H9 (cell line): ENCODE results near the gene RNF213. TPM values are rescaled to one million over a fixed set of nuclear protein-coding genes. Genes with fewer than 3 reads are reported as not detected.

Source experiments
- DNase-seq: peaks from one replicate; pipeline ENCODE4 v3.0.0-alpha.2; 2017
- H2AFZ ChIP-seq: one replicate; pipeline ENCODE4 v1.6.1; 2013; ENCODE audit warnings: mild to moderate bottlenecking, low read length, control low read depth, moderate library complexity
- H2AK5ac ChIP-seq: 2 replicates; pipeline ENCODE4 v1.6.1; 2013; ENCODE audit warnings: low read length, control low read depth, mixed read lengths; ENCODE audit not compliant: insufficient read length
- H2BK120ac ChIP-seq: one replicate; pipeline ENCODE4 v1.6.1; 2013; ENCODE audit warnings: low read depth, mild to moderate bottlenecking, low read length, control low read depth, inconsistent platforms; ENCODE audit not compliant: poor library complexity, severe bottlenecking
- H2BK12ac ChIP-seq: 2 replicates; pipeline ENCODE4 v1.6.1; 2013; ENCODE audit warnings: low read length, control low read depth, mixed read lengths, low read depth; ENCODE audit not compliant: insufficient read length
- H2BK15ac ChIP-seq: 2 replicates; pipeline ENCODE4 v1.6.1; 2013; ENCODE audit warnings: low read depth, low read length, control low read depth
- H2BK20ac ChIP-seq: one replicate; pipeline ENCODE4 v1.6.1; 2013; ENCODE audit warnings: low read depth, mild to moderate bottlenecking, low read length, control low read depth, inconsistent platforms; ENCODE audit not compliant: poor library complexity, severe bottlenecking
- H2BK5ac ChIP-seq: 2 replicates; pipeline ENCODE4 v1.6.1; 2013; ENCODE audit warnings: low read length, control low read depth, mixed read lengths; ENCODE audit not compliant: insufficient read length
- H3K14ac ChIP-seq: 2 replicates; pipeline ENCODE4 v1.6.1; 2013; ENCODE audit warnings: low read length, control low read depth; ENCODE audit not compliant: insufficient read depth
- H3K18ac ChIP-seq: 2 replicates; pipeline ENCODE4 v1.6.1; 2013; ENCODE audit warnings: low read depth, mild to moderate bottlenecking, mixed read lengths, low read length, control low read depth; ENCODE audit not compliant: insufficient read length
- H3K23ac ChIP-seq: 2 replicates; pipeline ENCODE4 v1.6.1; 2013; ENCODE audit warnings: low read length, control low read depth, mixed read lengths, low read depth; ENCODE audit not compliant: insufficient read length
- H3K23me2 ChIP-seq: 2 replicates; pipeline ENCODE4 v1.6.1; 2013; ENCODE audit warnings: low read depth, mild to moderate bottlenecking, mixed read lengths, low read length, control low read depth; ENCODE audit not compliant: insufficient read length, poor library complexity, severe bottlenecking
- H3K27ac ChIP-seq: 2 replicates; pipeline ENCODE4 v1.5.1; 2013; ENCODE audit warnings: low read length, control low read depth, mixed read lengths, low read depth; ENCODE audit not compliant: insufficient read length
- H3K27me3 ChIP-seq: 2 replicates; pipeline ENCODE4 v1.6.1; 2013; ENCODE audit warnings: low read length, control low read depth, inconsistent platforms; ENCODE audit not compliant: insufficient read depth
- H3K4ac ChIP-seq: 2 replicates; pipeline ENCODE4 v1.6.1; 2013; ENCODE audit warnings: low read depth, mild to moderate bottlenecking, control low read depth, inconsistent platforms, low read length, moderate library complexity
- H3K4me1 ChIP-seq: 2 replicates; pipeline ENCODE4 v1.6.1; 2013; ENCODE audit warnings: low read length, control low read depth, inconsistent platforms; ENCODE audit not compliant: insufficient read depth
- H3K4me2 ChIP-seq: 2 replicates; pipeline ENCODE4 v1.6.1; 2013; ENCODE audit warnings: low read length, control low read depth, mixed read lengths; ENCODE audit not compliant: insufficient read length, insufficient read depth
- H3K56ac ChIP-seq: 2 replicates; pipeline ENCODE4 v1.6.1; 2013; ENCODE audit warnings: low read depth, mild to moderate bottlenecking, mixed read lengths, low read length, control low read depth; ENCODE audit not compliant: insufficient read length
- H3K79me1 ChIP-seq: 2 replicates; pipeline ENCODE4 v1.6.1; 2013; ENCODE audit warnings: low read depth, mild to moderate bottlenecking, moderate library complexity, low read length, control low read depth, inconsistent platforms; ENCODE audit not compliant: insufficient read depth, poor library complexity, severe bottlenecking
- H3K79me2 ChIP-seq: 2 replicates; pipeline ENCODE4 v1.6.1; 2013; ENCODE audit warnings: low read length, control low read depth, inconsistent platforms; ENCODE audit not compliant: insufficient read depth
- H3K9ac ChIP-seq: 2 replicates; pipeline ENCODE4 v1.6.1; 2013; ENCODE audit warnings: low read length, control low read depth, mixed read lengths; ENCODE audit not compliant: insufficient read length; ENCODE audit errors: extremely low read depth
- H3K9me3 ChIP-seq: one replicate; pipeline ENCODE4 v1.6.1; 2013; ENCODE audit warnings: low read depth, low read length, inconsistent platforms; ENCODE audit not compliant: control insufficient read depth
- H3T11ph ChIP-seq: one replicate; pipeline ENCODE4 v1.6.1; 2013; ENCODE audit warnings: mild to moderate bottlenecking, low read length, control low read depth, inconsistent platforms
- H4K20me1 ChIP-seq: one replicate; pipeline ENCODE4 v1.6.1; 2013; ENCODE audit not compliant: control insufficient read depth, insufficient read length, insufficient read depth
- H4K5ac ChIP-seq: 2 replicates; pipeline ENCODE4 v1.6.1; 2013; ENCODE audit warnings: low read depth, mild to moderate bottlenecking, mixed read lengths, low read length, control low read depth; ENCODE audit not compliant: insufficient read length
- H4K8ac ChIP-seq: replicated peaks from 2 replicates; pipeline ENCODE4 v1.6.1; 2013; ENCODE audit warnings: low read length, control low read depth, mixed read lengths, low read depth; ENCODE audit not compliant: insufficient read length
- H4K91ac ChIP-seq: 2 replicates; pipeline ENCODE4 v1.6.1; 2013; ENCODE audit warnings: low read depth, mild to moderate bottlenecking, moderate library complexity, mixed read lengths, low read length, control low read depth; ENCODE audit not compliant: insufficient read length
- H3K27ac Mint-ChIP-seq, 3 experiments: 2 replicates in 2 of 3; 3 replicates in 1 of 3; pipeline ENCODE4 v1.8.0; 2020 to 2021; ENCODE audit warnings: mixed read lengths in 3 of 3, mild to moderate bottlenecking in 1 of 3, moderate library complexity in 1 of 3
- H3K27me3 Mint-ChIP-seq: 2 replicates; pipeline ENCODE4 v1.8.0; 2021; ENCODE audit warnings: low read depth, mild to moderate bottlenecking, moderate library complexity, mixed read lengths
- H3K36me3 Mint-ChIP-seq, 3 experiments: 2 replicates in 2 of 3; 3 replicates in 1 of 3; pipeline ENCODE4 v1.8.0; 2020 to 2021; ENCODE audit warnings: low read depth in 3 of 3, mixed read lengths in 3 of 3; ENCODE audit not compliant: insufficient read depth in 1 of 3
- H3K4me1 Mint-ChIP-seq, 2 experiments: 2 replicates each; pipeline ENCODE4 v1.8.0; 2020; ENCODE audit warnings: mixed read lengths in 2 of 2
- H3K4me3 Mint-ChIP-seq, 2 experiments: 2 replicates in 1 of 2; 3 replicates in 1 of 2; pipeline ENCODE4 v1.8.0; 2020 to 2021; ENCODE audit warnings: mild to moderate bottlenecking in 2 of 2, mixed read lengths in 2 of 2, moderate library complexity in 1 of 2
- H3K9me3 Mint-ChIP-seq, 2 experiments: 2 replicates in 1 of 2; 3 replicates in 1 of 2; pipeline ENCODE4 v1.8.0; 2020; ENCODE audit warnings: mild to moderate bottlenecking in 2 of 2, mixed read lengths in 2 of 2, moderate library complexity in 1 of 2
- WGBS: extraction: QIAGEN DNeasy Blood & Tissue Kit; methylation state at CpG from one replicate; pipeline ENCODE4 v1.1.7; 2013; ENCODE audit warnings: missing lambda C conversion rate, low lambda C conversion rate, mixed read lengths; ENCODE audit not compliant: insufficient read length; ENCODE audit errors: extremely low coverage; 5-methylcytosine and 5-hydroxymethylcytosine counted together
- total RNA-seq: library from RNA; stranded (reverse); gene quantifications from 2 replicates; pipeline ENCODE4 v1.2.1, GENCODE V29; 2021
- TF ChIP-seq, protein P1 (sequence below): fragments of 200-600 bp; sonication (generic); conservative IDR thresholded peaks from 3 replicates; pipeline ENCODE4 v1.8.0; 2021; ENCODE audit warnings: antibody characterized with exemption, mild to moderate bottlenecking

The RNF213 gene
- total RNA-seq, 1 experiment from 2014 or later = 34.3 TPM

DNA sequence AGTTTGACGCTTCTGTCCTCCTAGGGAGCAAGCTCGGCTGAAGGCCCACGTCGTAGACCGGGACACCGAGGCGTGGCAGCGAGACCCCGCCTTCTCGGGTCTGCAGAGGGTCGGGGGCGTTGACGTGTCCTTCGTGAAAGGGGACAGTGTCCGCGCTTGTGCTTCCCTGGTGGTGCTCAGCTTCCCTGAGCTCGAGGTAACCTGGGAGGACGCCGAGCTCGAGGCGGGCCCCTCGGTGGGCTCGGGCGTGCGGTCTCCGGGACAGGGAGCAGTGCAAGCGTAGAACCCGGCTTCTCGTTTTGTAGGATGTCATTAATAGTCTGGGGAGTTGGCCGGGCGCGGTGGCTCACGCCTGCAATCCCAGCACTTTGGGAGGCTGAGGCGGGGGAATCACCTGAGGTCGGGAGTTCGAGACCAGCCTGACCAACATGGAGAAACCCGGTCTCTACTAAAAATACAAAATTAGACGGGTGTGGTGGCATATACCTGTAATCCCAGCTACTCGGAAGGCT, 155.0 kb downstream of the RNF213 start:
- peak overlapping the region; percentile 56 for H3K4me2 ChIP-seq
- H3K56ac ChIP-seq = no peak overlapping the region
- H2BK5ac ChIP-seq = no peak overlapping the region
- no peak overlapping the region for H3K27ac ChIP-seq
- H3K14ac ChIP-seq = peak overlapping the region; percentile 13; the same call in 1 of the 2 replicates
- peaks cover 33% of the 10 kb centered on the region for H3K27me3 Mint-ChIP-seq
- no peaks in the 10 kb centered on the region for H3K79me2 ChIP-seq
- H2AFZ ChIP-seq = no peak overlapping the region
- no peak overlapping the region for H2AK5ac ChIP-seq
- no peaks in the 10 kb centered on the region; the same call in 1 of the 2 replicates for H3K27me3 ChIP-seq
- no peak overlapping the region for H3T11ph ChIP-seq
- no peaks in the 10 kb centered on the region; a peak in 1 of 5 replicates for H3K9me3 Mint-ChIP-seq
- no peaks in the 10 kb centered on the region for H3K79me1 ChIP-seq
- H4K5ac ChIP-seq = no peak overlapping the region
- H3K9ac ChIP-seq = peak overlapping the region; percentile 47
- TF ChIP-seq, protein P1, sequence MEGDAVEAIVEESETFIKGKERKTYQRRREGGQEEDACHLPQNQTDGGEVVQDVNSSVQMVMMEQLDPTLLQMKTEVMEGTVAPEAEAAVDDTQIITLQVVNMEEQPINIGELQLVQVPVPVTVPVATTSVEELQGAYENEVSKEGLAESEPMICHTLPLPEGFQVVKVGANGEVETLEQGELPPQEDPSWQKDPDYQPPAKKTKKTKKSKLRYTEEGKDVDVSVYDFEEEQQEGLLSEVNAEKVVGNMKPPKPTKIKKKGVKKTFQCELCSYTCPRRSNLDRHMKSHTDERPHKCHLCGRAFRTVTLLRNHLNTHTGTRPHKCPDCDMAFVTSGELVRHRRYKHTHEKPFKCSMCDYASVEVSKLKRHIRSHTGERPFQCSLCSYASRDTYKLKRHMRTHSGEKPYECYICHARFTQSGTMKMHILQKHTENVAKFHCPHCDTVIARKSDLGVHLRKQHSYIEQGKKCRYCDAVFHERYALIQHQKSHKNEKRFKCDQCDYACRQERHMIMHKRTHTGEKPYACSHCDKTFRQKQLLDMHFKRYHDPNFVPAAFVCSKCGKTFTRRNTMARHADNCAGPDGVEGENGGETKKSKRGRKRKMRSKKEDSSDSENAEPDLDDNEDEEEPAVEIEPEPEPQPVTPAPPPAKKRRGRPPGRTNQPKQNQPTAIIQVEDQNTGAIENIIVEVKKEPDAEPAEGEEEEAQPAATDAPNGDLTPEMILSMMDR = no peak
- H2BK20ac ChIP-seq = no peak overlapping the region
- no peak overlapping the region for H3K18ac ChIP-seq
- peaks cover 2 to 12% (median 12%) of the 10 kb centered on the region in 3 experiments; a peak in 3 of 7 replicates for H3K36me3 Mint-ChIP-seq
- no peak overlapping the region for H2BK15ac ChIP-seq
- no peak overlapping the region for H3K4ac ChIP-seq
- H4K20me1 ChIP-seq = no peaks in the 10 kb centered on the region
- H3K23me2 ChIP-seq = peaks cover 9% of the 10 kb centered on the region
- H2BK12ac ChIP-seq = no peak overlapping the region
- H3K23ac ChIP-seq = no peak overlapping the region
- peak overlapping the region in 1 of 3 experiments; percentile 98; a peak in 1 of 7 replicates for H3K27ac Mint-ChIP-seq
- no peaks in the 10 kb centered on the region; the same call in 1 of the 2 replicates for H3K4me1 ChIP-seq
- no peak overlapping the region for H4K91ac ChIP-seq
- no peak for DNase-seq
- WGBS = no CpG with 5 or more reads among the region's 39 CpGs
- H2BK120ac ChIP-seq = no peak overlapping the region
- peak overlapping the region; percentile 89 to 93 for H3K4me3 Mint-ChIP-seq
- no peaks in the 10 kb centered on the region for H3K9me3 ChIP-seq
- H4K8ac ChIP-seq = no peak overlapping the region
- H3K4me1 Mint-ChIP-seq = peaks cover 10 to 16% of the 10 kb centered on the region in 2 experiments
